ENCODE data around the gene PRIM2. TPM values are rescaled to one million over a fixed set of nuclear protein-coding genes. Genes with fewer than 3 reads are reported as not detected.
"Not testable (repeated sequence)": the region's sequence is repeated elsewhere in the genome, so short reads cannot be mapped to it uniquely, and the experiment has no call there.

The PRIM2 gene
- polyA plus RNA-seq, 1 donor from 2014 or later = 9.1 TPM

- H3K27me3 Mint-ChIP-seq, H3K4me1 Mint-ChIP-seq, H3K27ac Mint-ChIP-seq, H3K9me3 Mint-ChIP-seq, H3K36me3 Mint-ChIP-seq, H3K4me3 Mint-ChIP-seq: not testable (repeated sequence)
Observed at GRCh38 chr6:57516776-57517175, 199.3 kb downstream of the PRIM2 start.

DNA sequence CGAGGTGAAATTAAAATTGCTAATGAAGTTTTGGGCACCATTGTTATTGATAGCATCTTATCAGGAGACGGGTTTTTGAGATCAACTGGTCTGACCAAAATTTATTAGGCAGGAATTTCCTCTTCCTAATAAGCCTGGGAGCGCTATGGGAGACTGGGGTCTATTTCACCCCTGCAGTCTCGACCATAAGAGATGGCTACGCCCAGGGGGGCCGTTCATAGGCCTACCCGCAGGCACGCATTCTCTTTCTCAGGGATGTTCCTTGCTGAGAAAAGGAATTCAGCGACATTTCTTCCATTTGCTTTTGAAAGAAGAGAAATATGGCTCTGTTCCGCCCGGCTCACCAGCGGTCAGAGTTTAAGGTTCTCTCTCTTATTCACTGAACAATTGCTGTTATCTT, 201.8 kb downstream of the PRIM2 start:
- not testable (repeated sequence) for H3K27me3 Mint-ChIP-seq, H3K36me3 Mint-ChIP-seq, H3K4me3 Mint-ChIP-seq, H3K9me3 Mint-ChIP-seq, H3K27ac Mint-ChIP-seq, H3K4me1 Mint-ChIP-seq

DNA sequence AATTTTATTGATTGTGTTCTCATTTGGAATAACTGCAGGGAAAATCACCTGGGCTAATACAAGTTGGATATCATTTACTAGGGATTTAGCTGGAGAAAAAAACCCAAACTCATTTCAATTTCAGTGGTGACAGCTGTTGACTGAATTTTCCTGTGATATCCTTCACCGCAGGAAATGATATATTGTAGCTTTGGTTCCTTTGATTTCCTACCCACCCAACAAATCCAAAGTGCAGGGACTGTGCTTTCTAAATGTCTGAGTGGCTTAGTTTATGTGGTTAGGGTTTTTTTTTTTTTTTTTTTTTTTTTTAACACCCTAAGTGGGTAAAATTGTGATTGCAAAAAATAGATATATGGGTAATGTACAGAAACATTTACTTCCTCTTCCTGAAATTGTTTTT, 203.7 kb downstream of the PRIM2 start:
- not testable (repeated sequence) for H3K4me1 Mint-ChIP-seq, H3K36me3 Mint-ChIP-seq, H3K9me3 Mint-ChIP-seq

DNA sequence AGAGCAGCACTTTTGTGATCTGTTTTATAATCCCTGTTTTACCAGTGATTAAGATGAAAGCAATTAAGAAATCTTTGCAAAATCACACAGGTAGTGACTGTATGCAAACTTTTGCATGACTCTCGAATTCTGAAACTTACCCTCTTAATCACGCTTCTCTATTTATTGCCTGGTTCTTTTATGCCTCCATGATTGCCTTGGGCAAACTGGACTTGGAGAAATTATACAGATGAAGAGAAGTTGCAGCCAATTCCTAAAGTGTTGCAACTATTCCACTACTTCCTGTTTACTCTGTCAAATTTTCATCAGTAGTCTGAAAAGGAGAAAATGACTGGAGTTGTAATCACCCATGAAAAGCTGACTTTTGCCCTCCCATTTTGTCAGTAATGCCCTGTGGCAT, 205.8 kb downstream of the PRIM2 start:
- not testable (repeated sequence) for H3K4me3 Mint-ChIP-seq, H3K36me3 Mint-ChIP-seq, H3K27me3 Mint-ChIP-seq, H3K27ac Mint-ChIP-seq, H3K9me3 Mint-ChIP-seq, H3K4me1 Mint-ChIP-seq

More for the DNA sequence above, 203.7 kb downstream of the PRIM2 start:
- not testable (repeated sequence) for H3K27ac Mint-ChIP-seq, H3K4me3 Mint-ChIP-seq, H3K27me3 Mint-ChIP-seq

DNA sequence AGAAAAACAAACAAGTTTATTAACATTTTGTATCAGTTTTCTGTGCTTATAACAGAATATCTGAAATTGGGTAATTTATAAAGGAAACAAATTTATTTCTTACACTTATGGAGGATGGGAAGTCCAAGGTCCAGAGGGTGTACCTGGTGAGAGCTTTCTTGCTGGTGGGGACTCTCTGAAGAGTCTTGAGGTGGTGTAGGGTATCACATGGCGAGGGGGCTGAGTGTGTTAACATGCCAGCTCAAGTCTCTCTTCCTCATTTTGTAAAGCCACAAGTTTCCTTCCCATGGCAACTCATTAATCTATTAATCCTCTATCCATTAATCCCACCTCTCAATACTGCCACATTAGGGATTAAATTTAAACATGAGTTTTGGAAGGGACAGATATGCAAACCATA, 212.3 kb downstream of the PRIM2 start:
- peak overlapping the region in 1 of 3 donors; percentile 35 for H3K27ac Mint-ChIP-seq
- H3K27me3 Mint-ChIP-seq, H3K4me3 Mint-ChIP-seq, H3K4me1 Mint-ChIP-seq, H3K36me3 Mint-ChIP-seq, H3K9me3 Mint-ChIP-seq: not testable (repeated sequence)

DNA sequence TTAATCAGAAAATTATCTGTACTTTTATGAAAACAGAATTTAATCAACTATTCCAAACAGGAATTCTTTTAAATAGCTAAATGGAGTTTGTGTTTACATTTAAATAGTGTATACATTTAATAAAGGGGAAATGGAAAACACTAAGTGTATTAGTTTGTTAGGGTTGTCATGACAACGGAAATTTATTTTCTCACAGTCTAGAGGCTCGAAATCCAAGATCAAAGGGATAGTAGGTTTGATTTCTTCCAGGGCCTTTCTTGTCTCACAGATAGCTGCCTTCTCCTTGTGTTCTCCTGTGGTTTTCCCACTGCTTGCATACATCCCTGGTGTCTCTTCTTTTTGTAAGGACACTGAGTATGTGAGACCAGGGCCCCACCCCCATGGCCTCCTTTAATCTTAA, 215.2 kb downstream of the PRIM2 start:
- not testable (repeated sequence) for H3K4me3 Mint-ChIP-seq, H3K9me3 Mint-ChIP-seq, H3K4me1 Mint-ChIP-seq, H3K27me3 Mint-ChIP-seq, H3K36me3 Mint-ChIP-seq, H3K27ac Mint-ChIP-seq

DNA sequence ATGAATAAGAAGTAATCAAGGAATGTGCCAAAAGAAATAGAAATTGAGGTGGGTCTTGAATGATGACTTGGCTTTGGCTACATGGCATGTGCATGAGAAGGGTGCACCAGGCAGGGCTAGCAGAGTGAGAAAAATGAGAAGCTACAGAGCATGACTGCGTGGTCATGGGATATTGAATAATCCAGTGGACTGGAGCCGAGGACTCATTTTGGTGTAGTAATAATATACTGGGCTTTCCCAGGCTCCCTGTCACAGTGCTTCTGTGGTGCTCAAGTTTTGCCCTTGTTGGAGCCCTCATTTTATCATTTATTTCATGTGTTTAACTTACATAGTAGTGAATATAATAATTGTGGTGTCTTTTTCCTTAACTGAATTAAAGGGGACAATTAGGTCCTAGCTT, 217.7 kb downstream of the PRIM2 start:
- not testable (repeated sequence) for H3K27me3 Mint-ChIP-seq, H3K36me3 Mint-ChIP-seq, H3K4me3 Mint-ChIP-seq, H3K27ac Mint-ChIP-seq, H3K4me1 Mint-ChIP-seq, H3K9me3 Mint-ChIP-seq

DNA sequence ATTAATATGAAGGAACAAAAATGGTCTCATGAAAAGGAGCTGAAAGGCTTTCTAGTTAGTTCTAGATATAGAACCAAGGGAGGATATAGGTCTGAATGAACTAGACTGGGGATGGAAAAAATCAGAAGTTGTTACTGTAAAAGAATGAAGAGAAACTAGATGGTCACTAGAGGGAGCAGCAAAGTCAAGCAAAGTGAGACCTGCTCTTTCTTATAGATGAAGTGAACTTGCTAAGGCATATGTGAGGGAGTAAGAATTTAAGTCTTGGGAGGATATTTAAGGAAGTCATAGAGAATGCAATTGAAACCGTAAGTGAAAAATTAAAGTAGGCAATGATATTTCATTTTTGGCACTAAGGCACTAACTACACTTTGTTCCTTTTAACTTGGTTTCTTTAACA, 218.6 kb downstream of the PRIM2 start:
- not testable (repeated sequence) for H3K27me3 Mint-ChIP-seq, H3K9me3 Mint-ChIP-seq, H3K27ac Mint-ChIP-seq, H3K4me1 Mint-ChIP-seq, H3K36me3 Mint-ChIP-seq, H3K4me3 Mint-ChIP-seq

DNA sequence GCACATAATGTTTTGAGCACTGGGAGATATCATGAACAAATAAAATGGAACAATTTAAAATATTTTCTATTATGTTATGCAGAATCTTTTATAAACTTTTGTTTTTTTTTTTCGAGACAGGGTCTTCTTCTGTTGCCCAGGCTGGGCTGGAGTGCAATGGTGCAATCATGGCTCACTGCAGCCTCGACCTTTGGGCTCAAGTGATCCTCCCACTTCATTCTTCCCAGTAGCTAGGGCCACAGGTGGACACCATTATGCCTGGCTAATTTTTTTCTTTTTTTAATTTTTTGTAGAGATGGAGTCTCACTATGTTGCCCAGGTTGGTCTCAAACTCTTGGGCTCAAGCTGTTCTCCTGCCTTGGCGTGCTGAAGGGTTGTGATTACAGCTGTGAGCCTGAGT, 220.5 kb downstream of the PRIM2 start:
- H3K4me1 Mint-ChIP-seq, H3K27ac Mint-ChIP-seq, H3K4me3 Mint-ChIP-seq, H3K36me3 Mint-ChIP-seq, H3K9me3 Mint-ChIP-seq, H3K27me3 Mint-ChIP-seq: not testable (repeated sequence)

- not testable (repeated sequence) for H3K4me1 Mint-ChIP-seq, H3K9me3 Mint-ChIP-seq, H3K4me3 Mint-ChIP-seq, H3K27ac Mint-ChIP-seq, H3K27me3 Mint-ChIP-seq, H3K36me3 Mint-ChIP-seq
Observed at GRCh38 chr6:57551961-57552360, 234.5 kb downstream of the PRIM2 start.

- H3K27ac Mint-ChIP-seq, H3K9me3 Mint-ChIP-seq, H3K36me3 Mint-ChIP-seq, H3K27me3 Mint-ChIP-seq, H3K4me3 Mint-ChIP-seq, H3K4me1 Mint-ChIP-seq: not testable (repeated sequence)
Observed at GRCh38 chr6:57557855-57558254, 240.4 kb downstream of the PRIM2 start.

DNA sequence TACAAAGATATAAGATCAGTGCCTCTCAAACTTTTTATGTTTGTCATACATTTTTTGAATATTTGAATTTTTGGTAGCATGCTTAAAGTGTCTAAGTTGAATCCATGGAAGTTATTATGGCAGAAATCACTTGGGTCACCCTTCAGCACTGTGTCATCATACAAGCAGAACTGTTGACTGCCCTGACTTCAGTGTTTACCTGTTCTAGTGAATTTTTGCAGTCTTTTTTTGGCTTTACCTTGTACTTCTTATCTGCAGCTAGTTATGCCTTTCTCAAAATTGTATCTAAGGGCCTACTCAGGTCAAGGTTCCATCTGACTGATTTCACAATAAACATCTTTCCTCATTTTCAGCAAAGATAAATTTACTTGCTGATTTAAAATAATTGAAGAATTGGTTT, 241.7 kb downstream of the PRIM2 start:
- not testable (repeated sequence) for H3K4me1 Mint-ChIP-seq, H3K27me3 Mint-ChIP-seq, H3K9me3 Mint-ChIP-seq, H3K27ac Mint-ChIP-seq, H3K36me3 Mint-ChIP-seq, H3K4me3 Mint-ChIP-seq

DNA sequence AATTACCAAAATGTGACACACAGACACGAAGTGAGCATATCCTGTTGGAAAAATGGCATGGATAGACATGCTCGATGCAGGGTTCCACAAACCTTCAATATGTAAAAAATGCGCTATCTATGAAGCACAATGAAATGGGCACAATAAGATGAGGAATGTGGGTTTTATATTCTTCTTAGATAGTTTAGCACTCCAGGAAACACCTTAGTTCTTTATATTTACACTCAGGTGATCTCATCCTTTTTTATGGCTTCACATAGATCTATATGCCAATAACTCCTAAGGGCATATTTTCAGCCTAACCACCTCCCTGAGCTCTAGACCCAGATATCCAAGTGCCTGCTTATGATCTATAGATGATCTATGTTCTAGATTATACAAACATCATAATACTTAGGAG, 244.8 kb downstream of the PRIM2 start:
- H3K27ac Mint-ChIP-seq, H3K4me1 Mint-ChIP-seq, H3K4me3 Mint-ChIP-seq, H3K27me3 Mint-ChIP-seq, H3K36me3 Mint-ChIP-seq, H3K9me3 Mint-ChIP-seq: not testable (repeated sequence)

DNA sequence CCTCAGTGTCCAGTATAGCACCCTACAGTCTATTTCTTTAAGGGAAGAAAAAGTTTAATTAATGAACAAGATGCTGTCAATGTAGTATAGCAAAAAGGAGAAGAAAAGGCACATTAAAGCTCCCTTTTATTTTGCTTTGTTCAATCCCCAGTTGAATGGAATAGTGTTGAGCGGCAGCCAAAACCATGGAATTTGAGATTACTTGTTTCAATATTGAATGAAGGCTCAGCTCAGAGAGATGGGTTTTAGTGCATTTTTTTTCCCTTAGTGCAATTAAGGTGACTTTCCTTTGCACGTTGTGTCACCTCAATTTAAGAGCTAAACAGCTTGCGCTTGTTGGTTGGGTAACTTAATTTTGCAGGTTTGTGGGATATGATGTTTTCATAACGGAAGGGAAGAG, 254.7 kb downstream of the PRIM2 start:
- not testable (repeated sequence) for H3K36me3 Mint-ChIP-seq, H3K27me3 Mint-ChIP-seq, H3K27ac Mint-ChIP-seq, H3K4me1 Mint-ChIP-seq, H3K4me3 Mint-ChIP-seq, H3K9me3 Mint-ChIP-seq

DNA sequence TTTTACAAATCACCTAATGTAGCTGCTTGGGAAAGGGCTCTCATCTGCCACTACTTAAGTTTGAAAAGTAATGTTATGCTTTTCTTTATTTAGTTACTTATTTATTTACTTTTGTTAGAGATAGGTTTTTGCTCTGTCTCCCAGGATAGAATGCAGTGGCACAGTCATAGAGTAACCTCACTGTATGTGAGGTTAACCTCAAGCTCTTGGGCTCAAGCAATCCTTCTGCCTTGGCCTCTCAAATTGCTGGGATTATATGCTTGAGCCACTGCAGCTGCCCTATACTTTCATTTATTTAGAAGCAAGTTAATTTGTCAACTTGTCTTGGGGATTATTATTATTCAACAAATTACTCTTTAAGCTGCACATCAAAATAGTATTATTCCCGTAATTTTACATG, 255.4 kb downstream of the PRIM2 start:
- not testable (repeated sequence) for H3K9me3 Mint-ChIP-seq, H3K4me3 Mint-ChIP-seq, H3K4me1 Mint-ChIP-seq, H3K36me3 Mint-ChIP-seq, H3K27me3 Mint-ChIP-seq, H3K27ac Mint-ChIP-seq

GRCh38 chr6:57577023-57577422, 259.6 kb downstream of the PRIM2 start:
- not testable (repeated sequence) for H3K27me3 Mint-ChIP-seq, H3K9me3 Mint-ChIP-seq, H3K36me3 Mint-ChIP-seq, H3K27ac Mint-ChIP-seq, H3K4me3 Mint-ChIP-seq, H3K4me1 Mint-ChIP-seq

DNA sequence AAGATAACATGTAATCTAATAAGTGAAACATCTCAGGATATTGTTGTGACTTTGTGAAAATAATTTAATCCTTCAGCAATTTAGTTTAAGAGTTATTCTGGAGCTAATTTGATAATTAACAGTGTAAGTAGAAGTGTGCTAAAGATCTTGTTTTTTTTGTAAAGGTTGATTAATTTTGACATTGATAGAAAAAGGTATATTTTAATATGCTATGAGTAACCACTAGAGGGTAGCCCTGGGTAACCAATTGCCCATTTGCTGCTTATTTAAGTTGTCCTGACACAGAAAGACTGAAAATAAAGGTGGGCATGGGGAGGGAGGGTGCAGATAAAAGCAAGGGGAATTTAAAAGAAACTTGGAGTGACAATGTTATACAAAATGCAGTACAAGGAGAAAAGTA, 262.1 kb downstream of the PRIM2 start:
- not testable (repeated sequence) for H3K27ac Mint-ChIP-seq, H3K4me1 Mint-ChIP-seq, H3K27me3 Mint-ChIP-seq, H3K36me3 Mint-ChIP-seq, H3K9me3 Mint-ChIP-seq, H3K4me3 Mint-ChIP-seq

GRCh38 chr6:57581586-57581985, 264.2 kb downstream of the PRIM2 start:
- H3K27ac Mint-ChIP-seq, H3K4me1 Mint-ChIP-seq, H3K27me3 Mint-ChIP-seq, H3K9me3 Mint-ChIP-seq, H3K4me3 Mint-ChIP-seq, H3K36me3 Mint-ChIP-seq: not testable (repeated sequence)

Data from IgD-negative memory B cell (primary cell).